Muscle layer of duodenum (tissue), 2 donors: ENCODE results near the gene PEX11B.
A peak's percentile ranks its signal among the peaks of the same experiment; 100 is the strongest.

Experiments
- H3K27ac ChIP-seq: one replicate; pipeline ENCODE4 v1.7.0; 2013; ENCODE audit warnings: mild to moderate bottlenecking, low read length
- H3K27me3 ChIP-seq: one replicate; pipeline ENCODE4 v1.7.0; 2013; ENCODE audit warnings: low read depth, mild to moderate bottlenecking, control low read depth, low read length
- H3K36me3 ChIP-seq, 2 donors: one replicate each; pipeline ENCODE4 v1.7.0; 2013; ENCODE audit warnings: low read length in 2 of 2, control low read depth in 1 of 2, mild to moderate bottlenecking in 1 of 2; ENCODE audit not compliant: insufficient read depth in 2 of 2, control insufficient read depth in 1 of 2
- H3K4me1 ChIP-seq, 2 donors: one replicate each; pipeline ENCODE4 v1.7.0; 2013; ENCODE audit warnings: low read length in 2 of 2, mild to moderate bottlenecking in 2 of 2, control low read depth in 1 of 2, moderate library complexity in 1 of 2; ENCODE audit not compliant: insufficient read depth in 2 of 2, control insufficient read depth in 1 of 2
- H3K4me3 ChIP-seq, 2 donors: one replicate each; pipeline ENCODE4 v1.7.0; 2013; ENCODE audit warnings: low read length in 2 of 2, low read depth in 1 of 2, mild to moderate bottlenecking in 1 of 2
- H3K9me3 ChIP-seq, 2 donors: one replicate each; pipeline ENCODE4 v1.7.0; 2013; ENCODE audit warnings: low read length in 2 of 2, control low read depth in 1 of 2, mild to moderate bottlenecking in 1 of 2; ENCODE audit not compliant: control insufficient read depth in 1 of 2
- donor health status: healthy.

The PEX11B gene

DNA sequence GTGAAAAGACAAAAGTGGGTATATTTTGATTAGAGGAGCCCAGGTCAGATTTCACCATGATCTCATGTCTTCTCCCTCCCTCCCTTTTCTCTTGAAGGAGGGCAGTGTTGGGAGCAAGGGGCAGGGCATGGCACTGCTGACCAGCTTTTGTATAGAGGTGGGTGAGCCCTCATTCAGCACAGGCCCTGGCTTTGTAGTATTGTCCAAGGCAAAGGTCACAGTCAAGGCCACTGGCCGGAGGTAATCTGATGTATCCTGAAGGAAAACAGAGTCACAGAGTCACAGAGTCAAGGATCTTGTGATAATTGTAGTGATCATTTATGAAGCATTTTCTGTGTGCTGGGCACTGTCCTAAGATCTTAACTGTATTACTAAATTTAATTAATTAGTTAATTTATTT, 20.5 kb downstream of the PEX11B start:
- no peaks in the 10 kb centered on the region for H3K27me3 ChIP-seq
- H3K4me1 ChIP-seq, result no peaks in the 10 kb centered on the region
- no peak overlapping the region for H3K27ac ChIP-seq
- H3K36me3 ChIP-seq, result no peaks in the 10 kb centered on the region
- H3K9me3 ChIP-seq, result no peaks in the 10 kb centered on the region
- H3K4me3 ChIP-seq, result no peak overlapping the region

DNA sequence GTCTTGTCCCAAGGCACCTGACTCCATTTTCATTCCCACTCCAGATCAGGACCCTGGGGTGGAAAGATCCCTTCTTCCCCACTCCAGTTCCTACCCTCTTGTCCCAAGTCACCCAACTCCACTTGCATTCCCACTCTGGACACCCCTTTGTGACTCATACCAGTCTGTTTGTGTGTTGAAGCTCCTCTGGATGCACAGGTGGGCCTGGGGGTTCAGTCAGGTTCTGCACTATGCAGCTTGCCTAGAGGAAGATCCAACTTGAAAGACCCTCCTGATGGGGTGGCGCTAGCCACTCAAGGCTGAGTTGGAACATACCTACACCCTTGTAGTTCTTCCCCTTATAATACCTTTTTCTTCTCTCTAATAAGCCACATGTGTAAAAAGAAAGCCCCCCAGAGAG, 23.0 kb downstream of the PEX11B start:
- Histone ChIP-seq H3K9me3 (no peaks in the 10 kb centered on the region), H3K27me3 (no peaks in the 10 kb centered on the region), H3K27ac (no peak overlapping the region), H3K4me1 (peaks cover 8 to 17% of the 10 kb centered on the region in 2 donors), H3K36me3 (peaks cover 0 to 4% of the 10 kb centered on the region in 2 donors), H3K4me3 (no peak overlapping the region)

DNA sequence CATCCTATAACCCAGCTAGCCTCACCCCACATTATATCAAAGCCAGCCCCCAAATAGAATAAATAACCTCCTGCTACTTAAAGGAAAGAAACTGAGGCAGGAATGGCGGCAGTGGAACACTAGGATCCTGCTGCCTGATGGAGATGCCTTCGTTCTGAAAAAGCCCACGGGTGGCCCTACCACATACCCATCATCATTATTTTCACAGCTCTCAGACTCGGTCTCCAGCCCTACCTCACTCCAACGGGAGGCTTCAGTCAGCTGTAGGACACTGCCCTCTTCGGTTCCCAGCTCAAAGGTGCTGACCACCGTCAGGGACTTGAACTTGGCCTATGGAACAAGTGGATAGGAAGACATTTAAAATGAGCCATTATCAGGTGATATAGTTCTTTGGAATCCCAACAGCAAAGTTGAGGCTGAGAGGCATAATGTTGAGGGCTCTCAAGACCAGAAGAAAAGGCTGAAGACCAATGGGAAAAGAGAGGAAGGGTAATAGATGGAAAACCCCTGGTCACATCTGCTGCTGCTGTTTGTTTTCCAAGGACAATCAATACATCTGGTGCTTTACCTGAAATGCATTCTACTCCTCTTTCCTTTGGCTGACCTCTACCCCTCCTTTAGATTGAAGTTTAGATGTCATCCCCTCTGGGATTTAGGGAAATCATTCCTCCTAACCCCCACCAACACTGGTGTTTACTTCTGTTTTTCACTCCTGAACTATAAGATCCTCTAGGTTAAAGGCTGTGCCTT, 25.0 kb downstream of the PEX11B start:
- Histone ChIP-seq H3K36me3 (peaks cover 0 to 4% of the 10 kb centered on the region in 2 donors), H3K27me3 (no peaks in the 10 kb centered on the region), H3K4me3 (no peak overlapping the region), H3K27ac (peak overlapping the region; percentile 81), H3K4me1 (peaks cover 8 to 17% of the 10 kb centered on the region in 2 donors), H3K9me3 (no peaks in the 10 kb centered on the region)

DNA sequence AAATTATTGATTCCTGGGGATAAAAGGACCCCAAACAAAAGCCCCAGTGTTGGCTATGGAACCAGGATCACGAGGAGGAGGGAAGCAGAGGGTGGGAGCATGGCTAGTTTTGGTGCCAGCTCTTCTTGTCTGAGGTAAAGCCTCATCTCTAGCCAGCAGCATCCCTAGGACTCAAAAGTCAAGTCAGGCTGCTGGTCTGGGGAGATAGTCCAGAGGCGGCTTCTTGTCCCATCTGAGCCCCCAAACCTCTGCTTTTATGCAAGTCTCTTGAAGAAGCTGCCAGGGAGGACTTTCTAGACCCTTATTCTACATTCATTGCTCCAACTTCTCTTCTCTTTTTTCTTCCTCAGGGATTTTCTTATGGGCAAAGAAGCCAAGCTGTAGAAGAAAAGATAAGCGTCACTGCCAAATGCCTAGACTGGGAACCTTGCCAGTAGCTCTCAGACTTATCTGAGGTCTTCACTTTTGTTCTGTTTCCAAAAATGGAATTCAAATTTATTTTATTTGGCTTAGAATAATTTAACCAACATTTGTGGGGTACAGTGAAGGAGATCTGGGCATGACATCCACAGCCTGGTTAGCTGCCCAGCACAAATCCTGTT, 25.9 kb downstream of the PEX11B start:
- peak overlapping the region in 1 of 2 donors; percentile 27 for H3K4me3 ChIP-seq
- peaks cover 8 to 17% of the 10 kb centered on the region in 2 donors for H3K4me1 ChIP-seq
- no peaks in the 10 kb centered on the region for H3K9me3 ChIP-seq
- H3K27ac ChIP-seq, result peak overlapping the region; percentile 81
- H3K27me3 ChIP-seq, result no peaks in the 10 kb centered on the region
- H3K36me3 ChIP-seq, result peaks cover 0 to 4% of the 10 kb centered on the region in 2 donors

DNA sequence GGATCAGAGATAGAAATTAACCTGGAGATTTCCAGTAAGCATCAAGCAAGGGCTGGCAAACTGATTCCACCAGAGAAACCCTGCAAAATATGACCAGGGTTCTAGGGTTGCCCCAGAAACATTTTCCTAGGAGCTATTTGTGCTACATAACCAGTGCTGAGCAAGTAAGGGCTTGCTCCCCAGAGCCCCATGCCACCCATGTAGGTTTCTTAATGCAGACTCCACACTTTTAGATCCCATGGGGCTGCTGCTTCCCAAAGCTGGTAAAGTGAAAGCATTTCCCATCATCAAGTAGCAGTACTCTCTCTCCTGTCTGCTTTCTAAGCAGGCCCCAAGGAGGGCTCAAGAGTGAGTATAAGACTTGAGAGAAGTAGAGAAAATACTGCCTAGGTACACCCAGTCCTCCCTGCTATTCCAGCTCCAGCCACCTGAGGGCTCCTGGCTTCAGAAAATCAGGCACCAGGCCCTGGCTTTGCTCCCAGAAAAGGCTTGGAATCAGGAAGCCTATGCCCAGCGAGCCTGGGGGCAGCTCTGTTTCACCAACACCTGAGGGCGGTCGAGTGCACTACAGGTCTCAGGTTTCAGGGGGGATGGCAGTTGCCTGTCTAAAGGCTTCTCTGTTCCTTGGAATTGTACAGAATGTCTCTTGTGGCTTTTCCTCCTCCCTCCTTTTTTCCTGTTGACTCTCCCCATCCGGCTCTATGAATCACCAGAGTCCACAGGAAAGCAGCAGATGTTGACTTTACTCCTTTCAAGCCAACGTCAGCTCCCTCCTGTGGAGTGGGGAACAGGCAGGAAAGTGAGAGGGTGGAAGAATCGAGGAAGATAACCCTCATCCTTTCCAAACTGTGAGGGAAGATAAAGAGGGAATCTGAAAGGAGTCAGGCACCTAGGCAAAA, 26.7 kb downstream of the PEX11B start:
- Histone ChIP-seq H3K27ac (peak overlapping the region; percentile 81), H3K27me3 (no peaks in the 10 kb centered on the region), H3K36me3 (peaks cover 0 to 4% of the 10 kb centered on the region in 2 donors), H3K4me3 (peak overlapping the region; percentile 21 to 27), H3K4me1 (peaks cover 8 to 17% of the 10 kb centered on the region in 2 donors), H3K9me3 (no peaks in the 10 kb centered on the region)

DNA sequence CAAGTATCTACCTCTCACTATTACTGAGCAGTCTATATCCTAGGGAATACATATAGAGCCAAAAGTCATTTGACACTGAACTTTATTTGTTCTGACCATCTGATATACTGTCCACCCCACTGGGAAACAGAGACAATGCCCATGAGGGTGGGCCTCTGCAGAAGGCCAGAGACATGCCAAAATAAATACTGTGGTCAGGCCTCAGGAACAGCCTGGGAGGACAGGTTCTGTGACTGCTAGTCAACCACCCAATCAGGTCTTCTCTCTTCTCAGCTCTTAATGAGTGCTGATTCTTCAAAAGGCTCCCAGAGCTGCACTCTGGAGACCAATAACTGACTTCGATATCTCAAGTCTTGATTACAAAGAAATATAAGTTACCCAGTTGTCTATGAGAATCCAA, 27.4 kb downstream of the PEX11B start:
- Histone ChIP-seq H3K9me3 (no peaks in the 10 kb centered on the region), H3K27me3 (no peaks in the 10 kb centered on the region), H3K4me3 (no peak overlapping the region), H3K4me1 (peaks cover 8 to 17% of the 10 kb centered on the region in 2 donors), H3K27ac (peak overlapping the region; percentile 81), H3K36me3 (peaks cover 0 to 4% of the 10 kb centered on the region in 2 donors)

DNA sequence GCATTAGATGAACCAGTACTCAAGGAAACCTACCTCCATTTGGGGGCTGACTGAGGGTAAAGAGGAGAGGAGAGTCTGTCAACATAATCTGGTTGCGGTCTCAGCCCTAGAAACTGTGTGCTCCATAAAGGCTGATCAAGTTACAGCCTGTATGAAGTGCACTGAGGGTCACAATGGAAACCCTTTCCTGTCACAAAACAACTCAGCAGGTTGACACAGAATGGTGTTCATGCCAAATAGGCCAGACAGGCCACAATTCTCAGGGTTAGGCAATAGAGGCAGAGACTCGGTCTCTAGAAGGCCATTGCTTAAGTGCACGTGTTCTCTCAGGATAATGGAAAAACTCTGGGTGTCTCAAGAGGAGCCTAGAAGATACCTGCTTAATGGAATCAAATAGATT, 28.8 kb downstream of the PEX11B start:
- H3K9me3 ChIP-seq, result no peaks in the 10 kb centered on the region
- H3K4me3 ChIP-seq, result no peak overlapping the region
- H3K27ac ChIP-seq, result no peak overlapping the region
- peaks cover 15 to 17% of the 10 kb centered on the region in 2 donors for H3K4me1 ChIP-seq
- H3K36me3 ChIP-seq, result peaks cover 0 to 4% of the 10 kb centered on the region in 2 donors
- H3K27me3 ChIP-seq, result no peaks in the 10 kb centered on the region

DNA sequence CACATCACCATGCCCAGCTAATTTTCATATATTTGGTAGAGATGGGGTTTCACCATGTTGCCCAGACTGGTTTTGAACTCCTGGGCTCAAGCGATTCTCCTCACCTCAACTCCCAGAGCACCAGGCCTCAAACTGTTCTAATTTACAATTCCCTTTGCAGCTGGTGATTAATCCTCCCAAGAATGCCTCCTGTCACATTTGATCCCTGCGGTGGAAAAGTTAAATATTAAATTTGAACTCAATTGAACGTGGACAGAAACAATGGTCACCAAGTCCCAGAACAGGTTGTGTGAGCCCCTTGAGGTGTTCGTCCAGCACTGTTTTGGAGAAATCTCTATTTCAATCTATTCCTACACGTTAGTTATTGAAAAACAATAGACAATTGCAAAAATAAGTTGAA, 30.9 kb downstream of the PEX11B start:
- peaks cover 14 to 15% of the 10 kb centered on the region in 2 donors for H3K4me1 ChIP-seq
- H3K4me3 ChIP-seq, result no peak overlapping the region
- H3K9me3 ChIP-seq, result no peaks in the 10 kb centered on the region
- H3K27ac ChIP-seq, result no peak overlapping the region
- H3K27me3 ChIP-seq, result no peaks in the 10 kb centered on the region
- peaks cover 0 to 4% of the 10 kb centered on the region in 2 donors for H3K36me3 ChIP-seq

DNA sequence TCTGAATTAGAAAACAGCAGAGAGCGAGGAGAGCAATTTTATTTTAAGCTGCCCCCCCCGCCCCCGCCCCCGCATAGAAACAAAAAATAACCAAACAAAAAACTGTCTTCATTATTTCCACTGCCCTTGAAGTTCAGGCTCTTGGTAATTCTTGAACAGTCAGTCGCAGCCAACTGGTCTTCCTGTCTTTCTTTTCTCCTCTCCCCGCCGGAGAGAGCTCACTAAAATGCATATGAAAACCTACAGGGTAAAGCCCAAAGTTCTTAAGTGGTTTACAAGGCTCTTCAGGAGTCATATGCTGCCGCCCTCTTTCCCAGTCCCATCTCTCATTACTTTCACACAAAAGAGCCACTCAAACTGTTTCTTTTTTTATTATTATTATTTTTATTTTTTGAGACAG, 31.7 kb downstream of the PEX11B start:
- peaks cover 11 to 15% of the 10 kb centered on the region in 2 donors for H3K4me1 ChIP-seq
- peaks cover 0 to 4% of the 10 kb centered on the region in 2 donors for H3K36me3 ChIP-seq
- no peaks in the 10 kb centered on the region for H3K9me3 ChIP-seq
- no peak overlapping the region for H3K27ac ChIP-seq
- no peaks in the 10 kb centered on the region for H3K27me3 ChIP-seq
- H3K4me3 ChIP-seq, result no peak overlapping the region

DNA sequence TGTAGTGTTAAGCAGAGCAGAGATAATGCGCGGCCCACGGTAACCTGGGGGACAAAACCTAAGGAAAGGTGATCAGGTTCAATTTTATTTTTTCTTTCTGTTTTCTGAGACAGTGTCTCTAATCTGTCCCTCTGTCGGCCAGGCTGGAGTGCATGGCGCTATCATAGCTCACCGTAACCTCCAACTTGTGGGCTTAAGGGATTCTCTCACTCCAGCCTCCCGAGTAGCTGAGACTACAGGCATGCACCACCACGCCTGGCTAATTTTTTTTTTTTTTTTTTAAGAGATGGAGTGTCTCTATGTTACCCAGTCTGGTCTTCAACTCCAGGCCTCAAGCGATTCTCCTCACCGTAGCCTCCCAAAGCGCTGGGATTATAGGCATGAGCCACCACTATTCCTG, 32.1 kb downstream of the PEX11B start:
- H3K4me3 ChIP-seq, result peak overlapping the region; percentile 56 to 89
- peaks cover 7 to 11% of the 10 kb centered on the region in 2 donors for H3K4me1 ChIP-seq
- H3K9me3 ChIP-seq, result no peaks in the 10 kb centered on the region
- H3K27me3 ChIP-seq, result no peaks in the 10 kb centered on the region
- no peaks in the 10 kb centered on the region for H3K36me3 ChIP-seq
- H3K27ac ChIP-seq, result no peak overlapping the region

DNA sequence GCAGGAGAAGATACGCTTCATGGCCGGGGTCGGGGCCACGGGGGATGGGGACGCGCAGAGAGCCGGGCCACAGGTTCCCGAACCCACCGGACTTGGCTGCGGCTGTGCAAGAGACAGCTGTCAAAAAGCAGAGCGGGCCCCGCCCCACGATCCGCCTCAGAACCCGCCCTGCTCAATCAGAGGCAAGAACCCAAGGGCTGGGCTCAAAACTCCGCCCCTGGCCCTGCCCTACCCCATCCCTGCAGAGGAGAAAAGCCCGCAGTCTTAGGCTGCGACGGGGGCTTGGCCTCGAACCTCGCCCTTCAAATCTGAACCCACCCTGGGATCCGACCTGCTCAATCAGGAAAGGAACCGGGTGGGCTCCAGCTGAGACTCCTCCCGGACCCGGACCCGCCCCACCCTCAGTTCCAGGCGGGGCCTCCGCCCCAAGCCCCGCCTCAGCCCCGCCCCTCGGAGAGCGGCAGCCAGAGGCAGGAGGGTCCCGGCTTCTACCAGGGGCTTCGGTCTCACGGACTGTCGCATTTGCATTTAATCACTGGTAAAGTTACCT, 32.7 kb downstream of the PEX11B start, which contains the start of gene ANKRD35:
Gene ANKRD35 (minus strand): TSS at position 129 of the 550 bp plus-strand sequence. CDS start 108 bp downstream, at position 21.
- H3K36me3 ChIP-seq, result no peaks in the 10 kb centered on the region
- H3K27me3 ChIP-seq, result no peaks in the 10 kb centered on the region
- peak within 1 kb of the TSS; percentile 56 to 89 for H3K4me3 ChIP-seq
- no peak within 1 kb of the TSS for H3K27ac ChIP-seq
- H3K9me3 ChIP-seq, result no peaks in the 10 kb centered on the region
- peaks cover under 1 to 8% of the 10 kb centered on the region in 2 donors for H3K4me1 ChIP-seq
